GM23338 (cell line): ENCODE measurements around the gene SPOPL. TPM values are rescaled to one million over a fixed set of nuclear protein-coding genes. Genes with fewer than 3 reads are reported as not detected.

Experiments used
- ATAC-seq: fragments of 200-7000 bp; cut with Tn5 transposase; 3 replicates; pipeline ENCODE4 v1.9.1; 2020
- DNase-seq: peaks from one replicate; pipeline ENCODE4 v3.0.0-alpha.2; 2015; ENCODE audit warnings: low spot score
- H2AFZ ChIP-seq: fragments of 200-600 bp; sonication (generic); 2 replicates; pipeline ENCODE4 v1.8.0; 2016; ENCODE audit warnings: antibody characterized with exemption, mild to moderate bottlenecking, moderate library complexity
- H3F3A ChIP-seq: fragments of 200-600 bp; sonication (generic); replicated peaks from 2 replicates; pipeline ENCODE4 v1.8.0; 2017; ENCODE audit warnings: antibody characterized with exemption, mixed run types, low read depth
- H3K27ac ChIP-seq: fragments of 200-600 bp; sonication (generic); 2 replicates; pipeline ENCODE4 v1.6.1; 2016; ENCODE audit warnings: low read depth
- H3K27me3 ChIP-seq: fragments of 200-600 bp; sonication (generic); 2 replicates; pipeline ENCODE4 v1.8.0; 2016; ENCODE audit warnings: mild to moderate bottlenecking, mixed run types, moderate library complexity; ENCODE audit not compliant: insufficient read depth
- H3K36me3 ChIP-seq: fragments of 200-600 bp; sonication (generic); 2 replicates; pipeline ENCODE4 v1.8.0; 2016; ENCODE audit warnings: mild to moderate bottlenecking; ENCODE audit not compliant: insufficient read depth
- H3K4me1 ChIP-seq: fragments of 200-600 bp; sonication (generic); 2 replicates; pipeline ENCODE4 v1.8.0; 2016; ENCODE audit warnings: mild to moderate bottlenecking, moderate library complexity; ENCODE audit not compliant: insufficient read depth
- H3K4me2 ChIP-seq: fragments of 200-600 bp; sonication (generic); 2 replicates; pipeline ENCODE4 v1.7.1; 2017; ENCODE audit warnings: mixed run types
- H3K4me3 ChIP-seq: fragments of 200-600 bp; sonication (generic); 2 replicates; pipeline ENCODE4 v1.6.1; 2016; ENCODE audit warnings: mixed run types
- H3K79me2 ChIP-seq: fragments of 200-600 bp; sonication (generic); replicated peaks from 2 replicates; pipeline ENCODE4 v1.8.0; 2017; ENCODE audit warnings: mild to moderate bottlenecking; ENCODE audit not compliant: insufficient read depth
- H3K9me2 ChIP-seq: fragments of 200-600 bp; sonication (generic); 2 replicates; pipeline ENCODE4 v1.8.0; 2017; ENCODE audit not compliant: insufficient read depth
- H4K20me1 ChIP-seq: fragments of 200-600 bp; sonication (generic); replicated peaks from 2 replicates; pipeline ENCODE4 v1.8.0; 2017; ENCODE audit warnings: mild to moderate bottlenecking; ENCODE audit not compliant: insufficient read depth
- H3K27ac Mint-ChIP-seq: 2 replicates; pipeline ENCODE4 v1.8.0; 2020; ENCODE audit warnings: inconsistent platforms, mild to moderate bottlenecking, moderate library complexity, mixed read lengths
- H3K27me3 Mint-ChIP-seq: 3 replicates; pipeline ENCODE4 v1.8.0; 2022; ENCODE audit warnings: low read depth, mild to moderate bottlenecking, moderate library complexity, mixed read lengths, inconsistent platforms; ENCODE audit not compliant: insufficient read depth, poor library complexity
- H3K36me3 Mint-ChIP-seq: 3 replicates; pipeline ENCODE4 v1.8.0; 2021; ENCODE audit warnings: low read depth, mild to moderate bottlenecking, inconsistent platforms, moderate library complexity, mixed read lengths
- H3K4me1 Mint-ChIP-seq: 3 replicates; pipeline ENCODE4 v1.8.0; 2020; ENCODE audit warnings: mild to moderate bottlenecking, inconsistent platforms, mixed read lengths
- H3K4me3 Mint-ChIP-seq: 3 replicates; pipeline ENCODE4 v1.8.0; 2021; ENCODE audit warnings: moderate library complexity, mild to moderate bottlenecking, inconsistent platforms, mixed read lengths
- H3K9me3 Mint-ChIP-seq: 3 replicates; pipeline ENCODE4 v1.8.0; 2020; ENCODE audit warnings: moderate library complexity, mild to moderate bottlenecking, inconsistent platforms, mixed read lengths
- CREB1 ChIP-seq: fragments of 250-450 bp; sonication (Bioruptor Pico); IDR thresholded peaks from 2 replicates; pipeline ENCODE4 v1.5.0; 2020; ENCODE audit warnings: low read depth, mild to moderate bottlenecking, moderate library complexity
- EZH2 ChIP-seq: fragments of 200-600 bp; sonication (generic); IDR thresholded peaks from one replicate; pipeline ENCODE4 v1.8.0; 2017; ENCODE audit warnings: antibody characterized with exemption, mild to moderate bottlenecking, low read depth; ENCODE audit not compliant: unreplicated experiment
- EZH2phosphoT487 ChIP-seq: fragments of 200-600 bp; sonication (generic); IDR thresholded peaks from one replicate; pipeline ENCODE4 v1.8.1; 2018; ENCODE audit warnings: antibody characterized with exemption; ENCODE audit not compliant: unreplicated experiment
- JUNB ChIP-seq: IDR thresholded peaks from one replicate; pipeline ENCODE4 v1.6.1; 2016; ENCODE audit warnings: antibody characterized with exemption; ENCODE audit not compliant: unreplicated experiment
- NANOG ChIP-seq: IDR thresholded peaks from 2 replicates; pipeline ENCODE4 v1.6.1; 2016; ENCODE audit warnings: antibody characterized with exemption, borderline replicate concordance
- POLR2AphosphoS5 ChIP-seq: IDR thresholded peaks from 2 replicates; pipeline ENCODE4 v1.6.1; 2016; ENCODE audit warnings: antibody characterized with exemption, low read depth
- STAT1 ChIP-seq: IDR thresholded peaks from one replicate; pipeline ENCODE4 v1.6.1; 2016; ENCODE audit warnings: antibody characterized with exemption; ENCODE audit not compliant: unreplicated experiment
- ZNF114 ChIP-seq: fragments of 250-450 bp; sonication (Bioruptor Pico); IDR thresholded peaks from 2 replicates; pipeline ENCODE4 v1.5.0; 2020; ENCODE audit warnings: mild to moderate bottlenecking, moderate library complexity
- ZNF331 ChIP-seq: fragments of 250-450 bp; sonication (Bioruptor Pico); IDR thresholded peaks from 2 replicates; pipeline ENCODE4 v1.5.0; 2020; ENCODE audit warnings: low read depth, mild to moderate bottlenecking, moderate library complexity
- polyA plus RNA-seq: library from polyadenylated mRNA; unstranded; fragments of >200 nt; fragmentation: Nextera tagmentation; extraction: Ambion mirVana; gene quantifications from 2 replicates; pipeline ENCODE4 v1.2.1, GENCODE V29; 2016
- total RNA-seq: library from RNA; depleted of rRNA; stranded (reverse); fragments of >200 nt; shearing (Covaris generic); gene quantifications from 2 replicates; pipeline ENCODE4 v1.2.3, GENCODE V29; 2014
- TF ChIP-seq, protein P1 (sequence below): IDR thresholded peaks from 2 replicates; pipeline ENCODE4 v1.6.1; 2016; ENCODE audit warnings: antibody characterized with exemption
- TF ChIP-seq, protein P2 (sequence below): IDR thresholded peaks from one replicate; pipeline ENCODE4 v1.6.1; 2018; ENCODE audit warnings: antibody characterized with exemption; ENCODE audit not compliant: unreplicated experiment
- TF ChIP-seq, protein P3 (sequence below): fragments of 250-450 bp; sonication (Bioruptor Pico); IDR thresholded peaks from 2 replicates; pipeline ENCODE4 v1.5.0; 2020; ENCODE audit warnings: mild to moderate bottlenecking, moderate library complexity
- TF ChIP-seq, protein P4 (sequence below), 2 experiments: fragments of 200-600 bp in 1 of 2; sonication (generic) in 1 of 2; conservative IDR thresholded peaks; 2 replicates each; pipeline versions ENCODE4 v1.5.1 to v1.6.1; 2016 to 2017; ENCODE audit warnings: antibody characterized with exemption in 2 of 2, low read depth in 2 of 2, mild to moderate bottlenecking in 2 of 2, moderate library complexity in 1 of 2

Gene SPOPL
- total and polyA plus RNA-seq, 2 experiments from 2014 or later: 4.5 to 15.4 TPM

DNA sequence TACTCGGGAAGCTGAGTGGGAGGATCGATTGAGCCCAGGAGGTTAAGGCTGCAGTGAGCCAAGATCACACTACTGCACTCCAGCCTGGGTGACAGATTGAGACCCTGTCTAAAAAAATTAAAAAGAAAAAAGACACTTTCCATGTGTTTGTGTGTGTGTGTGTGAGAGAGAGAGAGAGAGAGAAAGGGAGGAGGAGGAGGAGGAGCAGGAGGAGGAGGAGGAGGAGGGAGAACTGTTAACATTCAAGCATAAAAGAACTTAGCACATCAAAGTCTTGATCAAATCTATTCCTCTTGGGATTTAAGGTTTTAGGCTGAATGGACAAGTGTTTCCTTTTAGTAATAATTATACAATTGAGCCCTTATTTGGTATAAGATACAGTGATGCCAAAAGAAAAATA, 75.5 kb downstream of the SPOPL start:
- no peaks in the 10 kb centered on the region for H3K27me3 ChIP-seq
- no peak overlapping the region for H3K4me3 Mint-ChIP-seq
- H3K36me3 Mint-ChIP-seq: peaks cover 23% of the 10 kb centered on the region
- DNase-seq: no peak
- no peak overlapping the region for H2AFZ ChIP-seq
- no peaks in the 10 kb centered on the region for H3F3A ChIP-seq
- 0 out of 2 replicates have a peak, but pooled peaks cover 3% of the 10 kb centered on the region for H4K20me1 ChIP-seq
- no peak for ATAC-seq
- no peak overlapping the region for H3K4me2 ChIP-seq
- H3K4me1 Mint-ChIP-seq: peaks cover 4% of the 10 kb centered on the region; the same call in 2 of the 3 replicates
- H3K27me3 Mint-ChIP-seq: peaks cover 5% of the 10 kb centered on the region
- H3K4me1 ChIP-seq: no peaks in the 10 kb centered on the region
- H3K9me3 Mint-ChIP-seq: no peaks in the 10 kb centered on the region
- H3K36me3 ChIP-seq: 0 out of 2 replicates have a peak, but pooled peaks cover 3% of the 10 kb centered on the region
- H3K27ac ChIP-seq: no peak overlapping the region
- H3K4me3 ChIP-seq: no peak overlapping the region
- TF ChIP-seq, protein P1, sequence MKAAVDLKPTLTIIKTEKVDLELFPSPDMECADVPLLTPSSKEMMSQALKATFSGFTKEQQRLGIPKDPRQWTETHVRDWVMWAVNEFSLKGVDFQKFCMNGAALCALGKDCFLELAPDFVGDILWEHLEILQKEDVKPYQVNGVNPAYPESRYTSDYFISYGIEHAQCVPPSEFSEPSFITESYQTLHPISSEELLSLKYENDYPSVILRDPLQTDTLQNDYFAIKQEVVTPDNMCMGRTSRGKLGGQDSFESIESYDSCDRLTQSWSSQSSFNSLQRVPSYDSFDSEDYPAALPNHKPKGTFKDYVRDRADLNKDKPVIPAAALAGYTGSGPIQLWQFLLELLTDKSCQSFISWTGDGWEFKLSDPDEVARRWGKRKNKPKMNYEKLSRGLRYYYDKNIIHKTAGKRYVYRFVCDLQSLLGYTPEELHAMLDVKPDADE: no peak
- TF ChIP-seq NANOG (no peak), EZH2 (no peak), EZH2phosphoT487 (no peak), STAT1 (no peak), JUNB (no peak), CREB1 (CRISPR knock-in tag) (no peak), POLR2AphosphoS5 (no peak), ZNF331 (CRISPR knock-in tag) (no peak), ZNF114 (CRISPR knock-in tag) (no peak)
- TF ChIP-seq, protein P2, sequence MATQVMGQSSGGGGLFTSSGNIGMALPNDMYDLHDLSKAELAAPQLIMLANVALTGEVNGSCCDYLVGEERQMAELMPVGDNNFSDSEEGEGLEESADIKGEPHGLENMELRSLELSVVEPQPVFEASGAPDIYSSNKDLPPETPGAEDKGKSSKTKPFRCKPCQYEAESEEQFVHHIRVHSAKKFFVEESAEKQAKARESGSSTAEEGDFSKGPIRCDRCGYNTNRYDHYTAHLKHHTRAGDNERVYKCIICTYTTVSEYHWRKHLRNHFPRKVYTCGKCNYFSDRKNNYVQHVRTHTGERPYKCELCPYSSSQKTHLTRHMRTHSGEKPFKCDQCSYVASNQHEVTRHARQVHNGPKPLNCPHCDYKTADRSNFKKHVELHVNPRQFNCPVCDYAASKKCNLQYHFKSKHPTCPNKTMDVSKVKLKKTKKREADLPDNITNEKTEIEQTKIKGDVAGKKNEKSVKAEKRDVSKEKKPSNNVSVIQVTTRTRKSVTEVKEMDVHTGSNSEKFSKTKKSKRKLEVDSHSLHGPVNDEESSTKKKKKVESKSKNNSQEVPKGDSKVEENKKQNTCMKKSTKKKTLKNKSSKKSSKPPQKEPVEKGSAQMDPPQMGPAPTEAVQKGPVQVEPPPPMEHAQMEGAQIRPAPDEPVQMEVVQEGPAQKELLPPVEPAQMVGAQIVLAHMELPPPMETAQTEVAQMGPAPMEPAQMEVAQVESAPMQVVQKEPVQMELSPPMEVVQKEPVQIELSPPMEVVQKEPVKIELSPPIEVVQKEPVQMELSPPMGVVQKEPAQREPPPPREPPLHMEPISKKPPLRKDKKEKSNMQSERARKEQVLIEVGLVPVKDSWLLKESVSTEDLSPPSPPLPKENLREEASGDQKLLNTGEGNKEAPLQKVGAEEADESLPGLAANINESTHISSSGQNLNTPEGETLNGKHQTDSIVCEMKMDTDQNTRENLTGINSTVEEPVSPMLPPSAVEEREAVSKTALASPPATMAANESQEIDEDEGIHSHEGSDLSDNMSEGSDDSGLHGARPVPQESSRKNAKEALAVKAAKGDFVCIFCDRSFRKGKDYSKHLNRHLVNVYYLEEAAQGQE: no peak
- TF ChIP-seq, protein P3, sequence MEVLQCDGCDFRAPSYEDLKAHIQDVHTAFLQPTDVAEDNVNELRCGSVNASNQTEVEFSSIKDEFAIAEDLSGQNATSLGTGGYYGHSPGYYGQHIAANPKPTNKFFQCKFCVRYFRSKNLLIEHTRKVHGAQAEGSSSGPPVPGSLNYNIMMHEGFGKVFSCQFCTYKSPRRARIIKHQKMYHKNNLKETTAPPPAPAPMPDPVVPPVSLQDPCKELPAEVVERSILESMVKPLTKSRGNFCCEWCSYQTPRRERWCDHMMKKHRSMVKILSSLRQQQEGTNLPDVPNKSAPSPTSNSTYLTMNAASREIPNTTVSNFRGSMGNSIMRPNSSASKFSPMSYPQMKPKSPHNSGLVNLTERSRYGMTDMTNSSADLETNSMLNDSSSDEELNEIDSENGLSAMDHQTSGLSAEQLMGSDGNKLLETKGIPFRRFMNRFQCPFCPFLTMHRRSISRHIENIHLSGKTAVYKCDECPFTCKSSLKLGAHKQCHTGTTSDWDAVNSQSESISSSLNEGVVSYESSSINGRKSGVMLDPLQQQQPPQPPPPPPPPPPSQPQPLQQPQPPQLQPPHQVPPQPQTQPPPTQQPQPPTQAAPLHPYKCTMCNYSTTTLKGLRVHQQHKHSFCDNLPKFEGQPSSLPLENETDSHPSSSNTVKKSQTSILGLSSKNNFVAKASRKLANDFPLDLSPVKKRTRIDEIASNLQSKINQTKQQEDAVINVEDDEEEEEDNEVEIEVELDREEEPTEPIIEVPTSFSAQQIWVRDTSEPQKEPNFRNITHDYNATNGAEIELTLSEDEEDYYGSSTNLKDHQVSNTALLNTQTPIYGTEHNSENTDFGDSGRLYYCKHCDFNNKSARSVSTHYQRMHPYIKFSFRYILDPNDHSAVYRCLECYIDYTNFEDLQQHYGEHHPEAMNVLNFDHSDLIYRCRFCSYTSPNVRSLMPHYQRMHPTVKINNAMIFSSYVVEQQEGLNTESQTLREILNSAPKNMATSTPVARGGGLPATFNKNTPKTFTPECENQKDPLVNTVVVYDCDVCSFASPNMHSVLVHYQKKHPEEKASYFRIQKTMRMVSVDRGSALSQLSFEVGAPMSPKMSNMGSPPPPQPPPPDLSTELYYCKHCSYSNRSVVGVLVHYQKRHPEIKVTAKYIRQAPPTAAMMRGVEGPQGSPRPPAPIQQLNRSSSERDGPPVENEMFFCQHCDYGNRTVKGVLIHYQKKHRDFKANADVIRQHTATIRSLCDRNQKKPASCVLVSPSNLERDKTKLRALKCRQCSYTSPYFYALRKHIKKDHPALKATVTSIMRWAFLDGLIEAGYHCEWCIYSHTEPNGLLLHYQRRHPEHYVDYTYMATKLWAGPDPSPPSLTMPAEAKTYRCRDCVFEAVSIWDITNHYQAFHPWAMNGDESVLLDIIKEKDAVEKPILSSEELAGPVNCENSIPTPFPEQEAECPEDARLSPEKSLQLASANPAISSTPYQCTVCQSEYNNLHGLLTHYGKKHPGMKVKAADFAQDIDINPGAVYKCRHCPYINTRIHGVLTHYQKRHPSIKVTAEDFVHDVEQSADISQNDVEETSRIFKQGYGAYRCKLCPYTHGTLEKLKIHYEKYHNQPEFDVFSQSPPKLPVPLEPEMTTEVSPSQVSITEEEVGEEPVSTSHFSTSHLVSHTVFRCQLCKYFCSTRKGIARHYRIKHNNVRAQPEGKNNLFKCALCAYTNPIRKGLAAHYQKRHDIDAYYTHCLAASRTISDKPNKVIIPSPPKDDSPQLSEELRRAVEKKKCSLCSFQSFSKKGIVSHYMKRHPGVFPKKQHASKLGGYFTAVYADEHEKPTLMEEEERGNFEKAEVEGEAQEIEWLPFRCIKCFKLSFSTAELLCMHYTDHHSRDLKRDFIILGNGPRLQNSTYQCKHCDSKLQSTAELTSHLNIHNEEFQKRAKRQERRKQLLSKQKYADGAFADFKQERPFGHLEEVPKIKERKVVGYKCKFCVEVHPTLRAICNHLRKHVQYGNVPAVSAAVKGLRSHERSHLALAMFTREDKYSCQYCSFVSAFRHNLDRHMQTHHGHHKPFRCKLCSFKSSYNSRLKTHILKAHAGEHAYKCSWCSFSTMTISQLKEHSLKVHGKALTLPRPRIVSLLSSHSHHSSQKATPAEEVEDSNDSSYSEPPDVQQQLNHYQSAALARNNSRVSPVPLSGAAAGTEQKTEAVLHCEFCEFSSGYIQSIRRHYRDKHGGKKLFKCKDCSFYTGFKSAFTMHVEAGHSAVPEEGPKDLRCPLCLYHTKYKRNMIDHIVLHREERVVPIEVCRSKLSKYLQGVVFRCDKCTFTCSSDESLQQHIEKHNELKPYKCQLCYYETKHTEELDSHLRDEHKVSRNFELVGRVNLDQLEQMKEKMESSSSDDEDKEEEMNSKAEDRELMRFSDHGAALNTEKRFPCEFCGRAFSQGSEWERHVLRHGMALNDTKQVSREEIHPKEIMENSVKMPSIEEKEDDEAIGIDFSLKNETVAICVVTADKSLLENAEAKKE (CRISPR knock-in tag): no peak
- TF ChIP-seq, protein P4, sequence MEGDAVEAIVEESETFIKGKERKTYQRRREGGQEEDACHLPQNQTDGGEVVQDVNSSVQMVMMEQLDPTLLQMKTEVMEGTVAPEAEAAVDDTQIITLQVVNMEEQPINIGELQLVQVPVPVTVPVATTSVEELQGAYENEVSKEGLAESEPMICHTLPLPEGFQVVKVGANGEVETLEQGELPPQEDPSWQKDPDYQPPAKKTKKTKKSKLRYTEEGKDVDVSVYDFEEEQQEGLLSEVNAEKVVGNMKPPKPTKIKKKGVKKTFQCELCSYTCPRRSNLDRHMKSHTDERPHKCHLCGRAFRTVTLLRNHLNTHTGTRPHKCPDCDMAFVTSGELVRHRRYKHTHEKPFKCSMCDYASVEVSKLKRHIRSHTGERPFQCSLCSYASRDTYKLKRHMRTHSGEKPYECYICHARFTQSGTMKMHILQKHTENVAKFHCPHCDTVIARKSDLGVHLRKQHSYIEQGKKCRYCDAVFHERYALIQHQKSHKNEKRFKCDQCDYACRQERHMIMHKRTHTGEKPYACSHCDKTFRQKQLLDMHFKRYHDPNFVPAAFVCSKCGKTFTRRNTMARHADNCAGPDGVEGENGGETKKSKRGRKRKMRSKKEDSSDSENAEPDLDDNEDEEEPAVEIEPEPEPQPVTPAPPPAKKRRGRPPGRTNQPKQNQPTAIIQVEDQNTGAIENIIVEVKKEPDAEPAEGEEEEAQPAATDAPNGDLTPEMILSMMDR (conservative IDR thresholded peaks at IDR 0.05; ENCODE audit: low read depth in 2 of 2): no peak
- H3K79me2 ChIP-seq: no peaks in the 10 kb centered on the region
- H3K9me2 ChIP-seq: no peaks in the 10 kb centered on the region
- 0 out of 2 replicates have a peak overlapping the region, but pooled peaks have one; percentile 30 for H3K27ac Mint-ChIP-seq
